GM12878 (cell line): Measurements from ENCODE around the gene TRA2B. TPM values are rescaled to one million over a fixed set of nuclear protein-coding genes. Genes with fewer than 3 reads are reported as not detected.

Source experiments
- ATAC-seq: fragments of 200-7000 bp; cut with Tn5 transposase; 3 replicates; pipeline ENCODE4 v1.9.1; 2020; ENCODE audit warnings: mild to moderate bottlenecking, moderate library complexity
- BruUV-seq: library from RNA; stranded (reverse); fragments of 400-500 nt; replicated peaks from 2 replicates; lab custom pipeline; 2021; lab: Mats Ljungman, UMichigan
- CTCF ChIA-PET: fragments of 300-600 bp; sonication (Branson Sonifier 250); formaldehyde crosslinking; extraction: SDS; loops from one replicate; lab custom pipeline; 2021; ENCODE audit warnings: inconsistent platforms; lab: Yijun Ruan, JAX
- POLR2A ChIA-PET: fragments of 350-600 bp; formaldehyde crosslinking; extraction: SDS; loops from one replicate; lab custom pipeline; 2021; ENCODE audit warnings: inconsistent platforms; lab: Charles Lee
- RAD21 ChIA-PET: fragments of 300-600 bp; sonication (Branson Sonifier 250); formaldehyde crosslinking; loops from one replicate; lab custom pipeline; 2023; ENCODE audit warnings: antibody characterized with exemption; ENCODE audit not compliant: unreplicated experiment; lab: Charles Lee
- SMC1A ChIA-PET: fragments of 300-600 bp; sonication (Branson Sonifier 250); formaldehyde crosslinking; loops from one replicate; lab custom pipeline; 2023; ENCODE audit not compliant: unreplicated experiment, uncharacterized antibody; lab: Charles Lee
- DNase-seq: peaks from one replicate; pipeline ENCODE4 v3.0.0-alpha.2; 2011; ENCODE audit warnings: low read depth, low spot score
- FAIRE-seq: peaks from 3 replicates; lab custom pipeline; 2011; peaks lifted over from hg19 to GRCh38; lab: Jason Lieb, UNC
- H2AFZ ChIP-seq: 2 replicates; pipeline ENCODE4 v1.6.0; 2011; ENCODE audit warnings: low read depth, low read length, control low read depth; ENCODE audit not compliant: control insufficient read depth
- H3K27ac ChIP-seq: 2 replicates; pipeline ENCODE4 v1.5.1; 2011; ENCODE audit warnings: control low read depth; ENCODE audit not compliant: control insufficient read depth, insufficient read depth
- H3K27me3 ChIP-seq, 2 experiments: replicated peaks in 1 of 2; 2 replicates each; pipeline versions ENCODE4 v1.6.0 to v1.6.1; 2011; ENCODE audit warnings: low read length in 1 of 2; ENCODE audit not compliant: control insufficient read depth in 2 of 2, insufficient read depth in 2 of 2
- H3K36me3 ChIP-seq, 2 experiments: 2 replicates each; pipeline ENCODE4 v1.5.1; 2011; ENCODE audit warnings: low read length in 1 of 2; ENCODE audit not compliant: control insufficient read depth in 2 of 2, insufficient read depth in 2 of 2
- H3K4me1 ChIP-seq: 2 replicates; pipeline ENCODE4 v1.6.1; 2011; ENCODE audit warnings: mild to moderate bottlenecking, low read length, moderate library complexity, mixed read lengths; ENCODE audit not compliant: control insufficient read depth, insufficient read depth
- H3K4me2 ChIP-seq: 2 replicates; pipeline ENCODE4 v1.6.0; 2011; ENCODE audit warnings: control low read depth; ENCODE audit not compliant: control insufficient read depth, insufficient read depth
- H3K4me3 ChIP-seq: fragments of 200-600 bp; sonication (generic); 2 replicates; pipeline ENCODE4 v1.5.1; 2016
- H3K79me2 ChIP-seq: 2 replicates; pipeline ENCODE4 v1.6.0; 2011; ENCODE audit warnings: low read length; ENCODE audit not compliant: control insufficient read depth, insufficient read depth
- H3K9ac ChIP-seq: 2 replicates; pipeline ENCODE4 v1.8.0; 2011; ENCODE audit warnings: low read length, control low read depth, mixed read lengths; ENCODE audit not compliant: control insufficient read depth, insufficient read depth
- H3K9me3 ChIP-seq: replicated peaks from 3 replicates; pipeline ENCODE4 v1.5.1; 2011; ENCODE audit warnings: mild to moderate bottlenecking, low read length; ENCODE audit not compliant: control insufficient read depth, insufficient read depth
- H4K20me1 ChIP-seq: 2 replicates; pipeline ENCODE4 v1.6.0; 2011; ENCODE audit not compliant: control insufficient read depth, insufficient read depth
- CHD2 ChIP-seq: IDR thresholded peaks from 2 replicates; pipeline ENCODE4 v1.6.1; 2011; ENCODE audit warnings: low read depth, low read length, improper control_type of control experiment, borderline replicate concordance
- EED ChIP-seq: sonication (generic); IDR thresholded peaks from 2 replicates; pipeline ENCODE4 v1.6.1; 2016; ENCODE audit warnings: antibody characterized with exemption, low read depth
- FOXM1 ChIP-seq: IDR thresholded peaks from 2 replicates; pipeline ENCODE4 v1.6.1; 2012; ENCODE audit warnings: low read depth, mild to moderate bottlenecking, inconsistent platforms, low read length, moderate library complexity
- JUND ChIP-seq: IDR thresholded peaks from 2 replicates; pipeline ENCODE4 v1.6.1; 2012; ENCODE audit warnings: low read depth, mild to moderate bottlenecking, low read length, improper control_type of control experiment, moderate library complexity
- MEF2B ChIP-seq: fragments of 450-650 bp; IDR thresholded peaks from 2 replicates; pipeline ENCODE4 v1.6.1; 2018; ENCODE audit warnings: mild to moderate bottlenecking, moderate library complexity; ENCODE audit not compliant: partially characterized antibody, poor library complexity, severe bottlenecking
- MTA3 ChIP-seq: IDR thresholded peaks from 2 replicates; pipeline ENCODE4 v1.6.1; 2012; ENCODE audit warnings: low read length, inconsistent platforms, borderline replicate concordance
- MXI1 ChIP-seq: fragments of 150-350 bp; IDR thresholded peaks from 2 replicates; pipeline ENCODE4 v1.6.1; 2011; ENCODE audit warnings: low read depth, mild to moderate bottlenecking, inconsistent platforms, low read length, improper control_type of control experiment
- POLR2AphosphoS2 ChIP-seq: IDR thresholded peaks from 2 replicates; pipeline ENCODE4 v1.6.1; 2011; ENCODE audit warnings: low read depth, mild to moderate bottlenecking, low read length, improper control_type of control experiment, moderate library complexity
- SIX5 ChIP-seq: IDR thresholded peaks from 2 replicates; pipeline ENCODE4 v1.6.1; 2011; ENCODE audit warnings: mild to moderate bottlenecking, low read depth, low read length, moderate library complexity; ENCODE audit not compliant: severe bottlenecking
- SUZ12 ChIP-seq: fragments of 200-600 bp; sonication (generic); IDR thresholded peaks from one replicate; pipeline ENCODE4 v1.6.1; 2018; ENCODE audit warnings: antibody characterized with exemption, mild to moderate bottlenecking; ENCODE audit not compliant: unreplicated experiment
- ZBTB11 ChIP-seq: fragments of 450-650 bp; formaldehyde crosslinking; IDR thresholded peaks from 2 replicates; pipeline ENCODE4 v1.5.0; 2022; ENCODE audit warnings: mild to moderate bottlenecking, missing genetic modification characterization
- ZZZ3 ChIP-seq: IDR thresholded peaks from 2 replicates; pipeline ENCODE4 v1.6.1; 2011; ENCODE audit warnings: low read depth; ENCODE audit not compliant: control insufficient read depth, insufficient read length
- WGBS: methylation state at CpG from one replicate; pipeline ENCODE4 v1.1.6; 2016; ENCODE audit warnings: low lambda C conversion rate; ENCODE audit not compliant: insufficient replicate concordance, insufficient coverage; ENCODE audit errors: missing lambda C conversion rate; 5-methylcytosine and 5-hydroxymethylcytosine counted together
- in situ Hi-C: fragments of 300-500 bp; cut with MboI; formaldehyde crosslinking; loops from 9 replicates; pipeline ENCODE4 v1.14.3; 2018; ENCODE audit warnings: mixed read lengths
- intact Hi-C: fragments of 100-400 bp; cut with micrococcal nuclease; formaldehyde crosslinking; loops from one replicate; pipeline ENCODE4 v1.14.2; 2022; ENCODE audit not compliant: unreplicated experiment
- polyA plus RNA-seq, 11 experiments: library from polyadenylated mRNA; depleted of rRNA in 4 of 11; unstranded in 6 of 11; stranded (reverse) in 5 of 11; fragments of >200 nt; fragmentation: Nextera tagmentation in 4 of 11; fragmentation: Illumina TruSeq in 1 of 11; extraction: Ambion mirVana in 4 of 11; extraction: Trizol in 1 of 11; gene quantifications; 1 replicate in 1 of 11; 2 replicates in 10 of 11; pipeline versions ENCODE4 v1.2.1 to v1.2.3, GENCODE V29; 2011 to 2016; ENCODE audit warnings: inconsistent platforms in 2 of 11, missing spikeins in 2 of 11, low read depth in 1 of 11
- total RNA-seq, 4 experiments: library from RNA; depleted of rRNA in 3 of 4; stranded (reverse); fragments of >200 nt in 3 of 4; fragmentation: Illumina TruSeq in 1 of 4; extraction: Trizol in 1 of 4; gene quantifications; 2 replicates each; pipeline versions ENCODE4 v1.2.1 to v1.2.3, GENCODE V29; 2013 to 2021

TRA2B gene
- total and polyA plus RNA-seq, 10 of the 15 experiments (the other 5 are each of a cell fraction or from before 2014, with no cell fraction given) = 130 to 317 (median 278) TPM

- Histone ChIP-seq H3K4me1 (no peaks in the 10 kb centered on the region), H3K4me2 (no peak overlapping the region), H3K9me3 (no peaks in the 10 kb centered on the region; the same call in 2 of the 3 replicates), H3K9ac (no peak overlapping the region), H3K36me3 (no peaks in the 10 kb centered on the region), H3K27me3 (no peaks in the 10 kb centered on the region; a peak in 2 of 4 replicates), H3K79me2 (no peaks in the 10 kb centered on the region), H3K27ac (no peak overlapping the region), H4K20me1 (no peaks in the 10 kb centered on the region), H3K4me3 (no peak overlapping the region), H2AFZ (no peak overlapping the region)
- DNase-seq = no peak
- 0% methylated on average over 3 of the region's 3 CpGs for WGBS
- ChIA-PET RAD21 (interaction anchor here (0.7 to 4.1 kb wide), 2 partner anchors 11 to 232 kb away, joined by 3 to 20 read pairs; no protein-coding TSS in a partner anchor), CTCF (interaction anchor here (0.7 to 6.0 kb wide), 6 partner anchors 10 to 662 kb away, joined by 3 to 81 read pairs (median 6); no protein-coding TSS in a partner anchor), POLR2A (interaction anchor here (1.1 kb wide), 1 partner anchor 13 kb away, joined by 4 read pairs; no protein-coding TSS in a partner anchor), SMC1A (interaction anchor here (0.6 to 5.3 kb wide), 5 partner anchors 8 to 662 kb away, joined by 3 to 24 read pairs (median 4); no protein-coding TSS in a partner anchor)
- in situ Hi-C loops (no loop called here), intact Hi-C loops (no loop called here)
- no peak for TF ChIP-seq FOXM1
- no peak for TF ChIP-seq JUND
- TF ChIP-seq MEF2B = no peak
- TF ChIP-seq ZZZ3 = no peak
- no peak for TF ChIP-seq MXI1
- TF ChIP-seq CHD2 = no peak
- TF ChIP-seq EED = no peak
- TF ChIP-seq MTA3 = no peak
- TF ChIP-seq SIX5 = no peak
- TF ChIP-seq SUZ12 = no peak
- no peak for TF ChIP-seq POLR2AphosphoS2
- TF ChIP-seq ZBTB11 (CRISPR knock-in tag) = no peak
- FAIRE-seq = no peak
- no TSS peak for BruUV-seq
- no peak for ATAC-seq
Measured at GRCh38 chr3:185954366-185954723, 16.5 kb upstream of the TRA2B start.
